Measurements from ENCODE around the gene SEPSECS. TPM values are rescaled to one million over a fixed set of nuclear protein-coding genes. Genes with fewer than 3 reads are reported as not detected.

The SEPSECS gene
- total RNA-seq, 2 experiments from 2014 or later = 18.5 to 18.7 TPM

DNA sequence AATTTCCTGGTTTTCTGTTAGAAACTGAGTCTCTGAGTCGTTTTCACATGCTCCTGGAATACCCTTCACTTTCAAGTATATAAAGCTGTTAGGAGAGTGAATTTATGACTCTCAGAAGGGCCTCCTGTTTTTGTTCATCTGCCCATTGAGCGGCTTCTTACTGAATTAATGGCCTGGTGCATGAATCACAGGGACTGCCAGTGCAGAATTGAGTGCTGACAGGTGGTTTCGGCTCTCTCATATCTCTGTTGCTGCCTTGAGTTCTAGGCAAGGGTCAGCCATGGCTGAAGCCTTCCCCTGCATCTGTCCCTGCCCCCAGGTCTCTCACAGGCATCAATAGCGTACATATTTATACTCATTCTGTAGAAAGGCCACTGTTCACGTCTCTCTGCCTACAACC lies 22.7 kb upstream of the SEPSECS start:
- H3K4me3 Mint-ChIP-seq = no peak overlapping the region
- DNase-seq = no peak
- ChIA-PET CTCF (interaction anchor here (0.6 kb wide), 1 partner anchor 43 kb away, joined by 3 read pairs; no protein-coding TSS in a partner anchor), POLR2A (no interaction called here)
- ATAC-seq (ENCODE audit: poor library complexity) = no peak
- no peaks in the 10 kb centered on the region for H3K36me3 Mint-ChIP-seq (ENCODE audit: low read depth)
- Histone ChIP-seq H3K9me3 (ENCODE audit: control insufficient read depth in 1 of 2, insufficient read depth in 1 of 2, low read length in 2 of 2) (no peaks in the 10 kb centered on the region), H3K4me3 (ENCODE audit: low read length) (no peak overlapping the region), H3K27me3 (ENCODE audit: control insufficient read depth in 1 of 2, insufficient read depth in 2 of 2, low read length in 2 of 2) (no peaks in the 10 kb centered on the region), H3K27ac (ENCODE audit: low read depth in 1 of 2, low read length in 2 of 2) (no peak overlapping the region), H3K36me3 (ENCODE audit: insufficient read depth, low read length) (no peaks in the 10 kb centered on the region), H3K4me1 (ENCODE audit: insufficient read depth, low read length) (peaks cover 11% of the 10 kb centered on the region)
- no peaks in the 10 kb centered on the region for H3K9me3 Mint-ChIP-seq
- TF ChIP-seq CTCF (IDR thresholded peaks at IDR 0.05) = no peak
- intact Hi-C loops (cut with DNase I, micrococcal nuclease) = no loop called here
- peaks cover 37% of the 10 kb centered on the region for H3K4me1 Mint-ChIP-seq (ENCODE audit: low read depth)
- H3K27ac Mint-ChIP-seq = no peak overlapping the region
- no peaks in the 10 kb centered on the region for H3K27me3 Mint-ChIP-seq

DNA sequence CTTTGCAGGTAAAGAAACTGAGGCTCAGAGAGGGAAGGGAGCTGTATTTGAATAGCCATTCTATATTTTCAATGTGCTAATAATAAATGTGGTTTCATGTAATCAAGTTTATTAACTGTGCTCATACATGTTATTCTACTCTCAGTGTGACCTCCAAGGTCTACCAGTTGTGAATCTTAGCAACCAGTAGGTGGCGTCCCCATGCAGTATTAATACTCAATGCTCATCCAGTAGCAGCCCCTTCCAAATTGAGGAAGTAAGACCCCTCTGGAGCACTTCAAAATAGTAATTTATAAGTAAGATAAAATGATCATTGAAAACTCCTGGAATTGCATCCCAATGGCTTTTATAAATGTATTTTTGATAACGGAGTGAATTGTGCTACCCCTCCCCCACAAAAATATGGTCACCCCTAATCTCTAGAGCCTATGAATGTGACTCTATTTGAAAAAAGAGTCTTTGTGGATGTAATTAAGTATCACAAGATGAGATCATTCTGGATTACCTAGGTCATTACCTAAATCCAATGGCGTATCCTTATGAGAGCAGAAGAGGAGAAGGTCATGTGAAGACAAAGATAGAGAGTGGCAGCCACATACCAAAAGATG lies 20.4 kb upstream of the SEPSECS start:
- Mint-ChIP-seq H3K27ac (no peak overlapping the region), H3K27me3 (no peaks in the 10 kb centered on the region), H3K4me1 (ENCODE audit: low read depth) (peaks cover 43% of the 10 kb centered on the region), H3K36me3 (ENCODE audit: low read depth) (peaks cover 10% of the 10 kb centered on the region), H3K9me3 (no peaks in the 10 kb centered on the region), H3K4me3 (no peak overlapping the region)
- H3K36me3 ChIP-seq (ENCODE audit: insufficient read depth, low read length) = peaks cover 4% of the 10 kb centered on the region
- peak in 6 of 14 experiments; percentile 17 to 71 (median 50) for DNase-seq
- H3K27me3 ChIP-seq (ENCODE audit: control insufficient read depth in 1 of 2, insufficient read depth in 2 of 2, low read length in 2 of 2) = no peaks in the 10 kb centered on the region
- no peak overlapping the region for H3K27ac ChIP-seq (ENCODE audit: low read depth in 1 of 2, low read length in 2 of 2)
- H3K4me3 ChIP-seq (ENCODE audit: low read length) = no peak overlapping the region
- ChIA-PET POLR2A (interaction anchor here (3.0 kb wide), 1 partner anchor 20 kb away, joined by 37 read pairs; the partner anchor contains the start of gene SEPSECS), CTCF (no interaction called here)
- H3K4me1 ChIP-seq (ENCODE audit: insufficient read depth, low read length) = peaks cover 13% of the 10 kb centered on the region
- peak; percentile 71 for TF ChIP-seq CTCF (IDR thresholded peaks at IDR 0.05)
- intact Hi-C loops (cut with DNase I, micrococcal nuclease) = loop anchor here (2.0 kb wide), 2 partner anchors 186 to 188 kb away; no protein-coding TSS in a partner anchor
- ATAC-seq (ENCODE audit: poor library complexity) = peak; percentile 69
- no peaks in the 10 kb centered on the region for H3K9me3 ChIP-seq (ENCODE audit: control insufficient read depth in 1 of 2, insufficient read depth in 1 of 2, low read length in 2 of 2)

- Histone ChIP-seq H3K27me3 (ENCODE audit: control insufficient read depth in 1 of 2, insufficient read depth in 2 of 2, low read length in 2 of 2) (no peaks in the 10 kb centered on the region), H3K27ac (ENCODE audit: low read depth in 1 of 2, low read length in 2 of 2) (peak overlapping the region in 1 of 2 donors; percentile 7), H3K4me1 (ENCODE audit: insufficient read depth, low read length) (peaks cover 13% of the 10 kb centered on the region), H3K36me3 (ENCODE audit: insufficient read depth, low read length) (peaks cover 8% of the 10 kb centered on the region), H3K9me3 (ENCODE audit: control insufficient read depth in 1 of 2, insufficient read depth in 1 of 2, low read length in 2 of 2) (no peaks in the 10 kb centered on the region), H3K4me3 (ENCODE audit: low read length) (no peak overlapping the region)
- DNase-seq = peak in 4 of 14 experiments; percentile 28 to 42 (median 34)
- Mint-ChIP-seq H3K36me3 (ENCODE audit: low read depth) (peaks cover 11% of the 10 kb centered on the region), H3K4me3 (no peak overlapping the region), H3K27me3 (no peaks in the 10 kb centered on the region), H3K9me3 (no peaks in the 10 kb centered on the region), H3K27ac (peak overlapping the region; percentile 84), H3K4me1 (ENCODE audit: low read depth) (peaks cover 43% of the 10 kb centered on the region)
- intact Hi-C loops (cut with DNase I, micrococcal nuclease) = loop anchor here in 1 of 2 experiments (2.0 kb wide), 1 partner anchor 18 kb away; the partner anchor contains the start of gene SEPSECS
- peak; percentile 82 for ATAC-seq (ENCODE audit: poor library complexity)
- no peak for TF ChIP-seq CTCF (IDR thresholded peaks at IDR 0.05)
- POLR2A ChIA-PET = interaction anchor here (0.6 to 3.0 kb wide), 7 partner anchors 11 to 188 kb away, joined by 3 to 37 read pairs (median 3); partner anchors contain the start of genes SEPSECS and ZCCHC4
- CTCF ChIA-PET = no interaction called here
Measured at GRCh38 chr4:25178838-25179261, 18.6 kb upstream of the SEPSECS start.
